SU-DHL-6 (cell line): Measurements from ENCODE around the gene ISM1.

ENCODE experiments used
- H2AFZ ChIP-seq: fragments of 200-600 bp; sonication (generic); 2 replicates; pipeline ENCODE4 v1.6.1; 2014; ENCODE audit warnings: low read depth, mild to moderate bottlenecking, moderate library complexity, mixed read lengths, antibody characterized with exemption, low read length; ENCODE audit not compliant: severe bottlenecking
- H3F3A ChIP-seq: fragments of 200-600 bp; shearing (Covaris generic); 2 replicates; pipeline ENCODE4 v1.6.0; 2016; ENCODE audit warnings: antibody characterized with exemption, mild to moderate bottlenecking; ENCODE audit not compliant: insufficient read depth
- H3K27ac ChIP-seq: fragments of 200-600 bp; sonication (generic); 2 replicates; pipeline ENCODE4 v1.5.1; 2016; ENCODE audit warnings: low read depth, mild to moderate bottlenecking, low read length, moderate library complexity, mixed read lengths
- H3K27me3 ChIP-seq: fragments of 200-600 bp; sonication (generic), shearing (Covaris generic); 2 replicates; pipeline ENCODE4 v1.6.0; 2014; ENCODE audit warnings: mild to moderate bottlenecking, low read length
- H3K36me3 ChIP-seq: fragments of 200-600 bp; sonication (generic); 2 replicates; pipeline ENCODE4 v1.6.1; 2014; ENCODE audit warnings: mild to moderate bottlenecking, low read length, mixed read lengths
- H3K4me2 ChIP-seq: fragments of 300-600, 200-600 bp; shearing (Covaris generic), sonication (generic); 2 replicates; pipeline ENCODE4 v1.6.0; 2014; ENCODE audit warnings: low read length, low read depth, mild to moderate bottlenecking; ENCODE audit not compliant: poor library complexity, severe bottlenecking
- H3K4me3 ChIP-seq: fragments of 200-600 bp; sonication (generic); 2 replicates; pipeline ENCODE4 v1.5.1; 2014; ENCODE audit warnings: antibody characterized with exemption, low read length, mild to moderate bottlenecking, mixed read lengths; ENCODE audit not compliant: insufficient read depth, poor library complexity, severe bottlenecking
- H3K79me2 ChIP-seq: fragments of 200-600 bp; sonication (generic); 2 replicates; pipeline ENCODE4 v1.6.1; 2014; ENCODE audit warnings: mild to moderate bottlenecking, low read length, moderate library complexity; ENCODE audit not compliant: insufficient read depth
- H3K9ac ChIP-seq: fragments of 200-600 bp; sonication (generic); 2 replicates; pipeline ENCODE4 v1.7.0; 2014; ENCODE audit warnings: mild to moderate bottlenecking, low read length
- H3K9me2 ChIP-seq: fragments of 200-600 bp; sonication (generic); replicated peaks from 2 replicates; pipeline ENCODE4 v1.6.1; 2014; ENCODE audit warnings: low read length; ENCODE audit not compliant: insufficient read depth
- H3K9me3 ChIP-seq: fragments of 200-600 bp; sonication (generic); 2 replicates; pipeline ENCODE4 v1.6.1; 2014; ENCODE audit warnings: low read length, mixed read lengths; ENCODE audit not compliant: insufficient read depth
- H4K20me1 ChIP-seq: fragments of 200-600 bp; sonication (generic); 2 replicates; pipeline ENCODE4 v1.6.1; 2014; ENCODE audit warnings: low read depth, mild to moderate bottlenecking, antibody characterized with exemption, low read length, moderate library complexity, mixed read lengths
- EZH2phosphoT487 ChIP-seq: fragments of 200-600 bp; sonication (generic), shearing (Covaris generic); conservative IDR thresholded peaks from 2 replicates; pipeline ENCODE4 v1.6.1; 2018; ENCODE audit warnings: mild to moderate bottlenecking, antibody characterized with exemption, low read length, moderate library complexity, mixed read lengths
- TF ChIP-seq, protein P1 (sequence below): fragments of 200-600 bp; sonication (generic); IDR thresholded peaks from one replicate; pipeline ENCODE4 v1.5.1; 2017; ENCODE audit warnings: antibody characterized with exemption, mild to moderate bottlenecking, low read length, moderate library complexity; ENCODE audit not compliant: insufficient read depth, poor library complexity, severe bottlenecking

Gene ISM1

GRCh38 chr20:13333793-13334192 is 112.7 kb downstream of the ISM1 start:
- no peak overlapping the region for H3K9ac ChIP-seq
- H3K9me2 ChIP-seq: no peaks in the 10 kb centered on the region
- H3K4me3 ChIP-seq: no peak overlapping the region
- no peaks in the 10 kb centered on the region for H3K36me3 ChIP-seq
- no peaks in the 10 kb centered on the region for H3F3A ChIP-seq
- TF ChIP-seq EZH2phosphoT487: no peak
- TF ChIP-seq, protein P1, sequence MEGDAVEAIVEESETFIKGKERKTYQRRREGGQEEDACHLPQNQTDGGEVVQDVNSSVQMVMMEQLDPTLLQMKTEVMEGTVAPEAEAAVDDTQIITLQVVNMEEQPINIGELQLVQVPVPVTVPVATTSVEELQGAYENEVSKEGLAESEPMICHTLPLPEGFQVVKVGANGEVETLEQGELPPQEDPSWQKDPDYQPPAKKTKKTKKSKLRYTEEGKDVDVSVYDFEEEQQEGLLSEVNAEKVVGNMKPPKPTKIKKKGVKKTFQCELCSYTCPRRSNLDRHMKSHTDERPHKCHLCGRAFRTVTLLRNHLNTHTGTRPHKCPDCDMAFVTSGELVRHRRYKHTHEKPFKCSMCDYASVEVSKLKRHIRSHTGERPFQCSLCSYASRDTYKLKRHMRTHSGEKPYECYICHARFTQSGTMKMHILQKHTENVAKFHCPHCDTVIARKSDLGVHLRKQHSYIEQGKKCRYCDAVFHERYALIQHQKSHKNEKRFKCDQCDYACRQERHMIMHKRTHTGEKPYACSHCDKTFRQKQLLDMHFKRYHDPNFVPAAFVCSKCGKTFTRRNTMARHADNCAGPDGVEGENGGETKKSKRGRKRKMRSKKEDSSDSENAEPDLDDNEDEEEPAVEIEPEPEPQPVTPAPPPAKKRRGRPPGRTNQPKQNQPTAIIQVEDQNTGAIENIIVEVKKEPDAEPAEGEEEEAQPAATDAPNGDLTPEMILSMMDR: no peak
- H3K79me2 ChIP-seq: no peaks in the 10 kb centered on the region
- H3K27me3 ChIP-seq: no peaks in the 10 kb centered on the region
- H3K27ac ChIP-seq: no peak overlapping the region
- H4K20me1 ChIP-seq: no peaks in the 10 kb centered on the region
- H2AFZ ChIP-seq: no peak overlapping the region
- no peak overlapping the region for H3K4me2 ChIP-seq
- H3K9me3 ChIP-seq: no peaks in the 10 kb centered on the region

GRCh38 chr20:13336308-13337089 is 115.4 kb downstream of the ISM1 start:
- Histone ChIP-seq H3K4me2 (no peak overlapping the region), H3K27me3 (no peaks in the 10 kb centered on the region), H3F3A (no peaks in the 10 kb centered on the region), H3K9me2 (no peaks in the 10 kb centered on the region), H3K36me3 (no peaks in the 10 kb centered on the region), H4K20me1 (no peaks in the 10 kb centered on the region), H2AFZ (no peak overlapping the region), H3K79me2 (no peaks in the 10 kb centered on the region), H3K9ac (no peak overlapping the region), H3K9me3 (no peaks in the 10 kb centered on the region), H3K27ac (no peak overlapping the region), H3K4me3 (no peak overlapping the region)
- TF ChIP-seq, protein P1: no peak
- no peak for TF ChIP-seq EZH2phosphoT487

GRCh38 chr20:13337090-13337784 is 116.2 kb downstream of the ISM1 start:
- H3K9me2 ChIP-seq: no peaks in the 10 kb centered on the region
- H3F3A ChIP-seq: no peaks in the 10 kb centered on the region
- no peak overlapping the region for H3K4me2 ChIP-seq
- no peak overlapping the region for H3K9ac ChIP-seq
- H3K4me3 ChIP-seq: no peak overlapping the region
- TF ChIP-seq EZH2phosphoT487: no peak
- TF ChIP-seq, protein P1: no peak
- H3K79me2 ChIP-seq: no peaks in the 10 kb centered on the region
- no peaks in the 10 kb centered on the region for H4K20me1 ChIP-seq
- no peaks in the 10 kb centered on the region for H3K9me3 ChIP-seq
- no peak overlapping the region for H2AFZ ChIP-seq
- H3K27ac ChIP-seq: no peak overlapping the region
- no peaks in the 10 kb centered on the region for H3K27me3 ChIP-seq
- no peaks in the 10 kb centered on the region for H3K36me3 ChIP-seq
